ENCODE measurements around the gene HAX1. TPM values are rescaled to one million over a fixed set of nuclear protein-coding genes. Genes with fewer than 3 reads are reported as not detected.

The HAX1 gene
- total and polyA plus RNA-seq, 10 of the 15 experiments (the other 5 are each of a cell fraction or from before 2014, with no cell fraction given) = 95.3 to 288 (median 147) TPM

DNA sequence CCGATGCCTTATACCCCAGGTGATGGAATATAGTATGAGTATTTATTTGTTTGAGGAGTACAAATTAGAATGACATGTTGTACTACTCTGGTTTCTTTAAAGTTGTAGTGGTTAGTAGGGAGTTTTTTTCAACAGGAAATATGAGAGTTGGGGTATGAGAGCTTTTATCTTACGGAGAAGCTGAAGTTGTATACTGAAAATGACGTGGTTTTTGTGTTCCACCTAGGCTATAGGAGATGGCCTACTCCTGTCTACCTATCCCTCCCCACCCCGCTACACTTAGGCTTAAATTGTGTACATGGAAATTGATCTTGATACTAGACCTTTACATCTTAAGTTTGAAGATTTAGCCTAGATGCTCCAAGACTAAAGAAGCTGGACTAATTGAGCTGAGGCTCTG is 6.8 kb upstream of the HAX1 start:
- ChIA-PET RAD21 (ENCODE audit: unreplicated experiment) (no interaction called here), SMC1A (ENCODE audit: uncharacterized antibody, unreplicated experiment) (interaction anchor here (0.7 kb wide), 1 partner anchor 27 kb away, joined by 3 read pairs; no protein-coding TSS in a partner anchor), CTCF (interaction anchor here (1.3 to 1.5 kb wide), 3 partner anchors 66 to 69 kb away, joined by 3 to 5 read pairs (median 4); no protein-coding TSS in a partner anchor), POLR2A (interaction anchor here (0.6 kb wide), 2 partner anchors 11 to 50 kb away, joined by 3 to 4 read pairs; no protein-coding TSS in a partner anchor)
- ATAC-seq (no peak; the same call in 1 of the 3 replicates), DNase-seq (ENCODE audit: low read depth, low spot score) (no peak), FAIRE-seq (no peak)
- H3K4me2 ChIP-seq (ENCODE audit: control insufficient read depth, insufficient read depth) = no peak overlapping the region
- no peaks in the 10 kb centered on the region for H3K27me3 ChIP-seq (replicated peaks in 1 of 2; ENCODE audit: control insufficient read depth in 2 of 2, insufficient read depth in 2 of 2, low read length in 1 of 2)
- no peaks in the 10 kb centered on the region for H3K9me3 ChIP-seq (replicated peaks; ENCODE audit: control insufficient read depth, insufficient read depth, low read length)
- in situ Hi-C loops (cut with MboI) = no loop called here
- no peak overlapping the region for H3K4me3 ChIP-seq
- intact Hi-C loops (cut with micrococcal nuclease; ENCODE audit: unreplicated experiment) = no loop called here
- H3K79me2 ChIP-seq (ENCODE audit: control insufficient read depth, insufficient read depth, low read length) = no peaks in the 10 kb centered on the region
- no TSS peak for BruUV-seq (replicated peaks)
- H3K27ac ChIP-seq (ENCODE audit: control insufficient read depth, insufficient read depth) = no peak overlapping the region
- WGBS (ENCODE audit: insufficient coverage, insufficient replicate concordance, low lambda C conversion rate, missing lambda C conversion rate) = 83% methylated on average over 4 of the region's 4 CpGs
- TF ChIP-seq POLR2AphosphoS5 (IDR thresholded peaks at IDR 0.05; ENCODE audit: low read length) = no peak
- no peak for TF ChIP-seq PAX8 (IDR thresholded peaks at IDR 0.05)
- no peak for TF ChIP-seq ZNF384 (IDR thresholded peaks at IDR 0.05; ENCODE audit: borderline replicate concordance, low read depth, low read length)
- no peak for TF ChIP-seq ASH2L (IDR thresholded peaks at IDR 0.05; ENCODE audit: borderline replicate concordance, low read depth)
- TF ChIP-seq GABPA (IDR thresholded peaks at IDR 0.05; ENCODE audit: low read depth) = no peak
- TF ChIP-seq NBN (IDR thresholded peaks at IDR 0.05) = no peak
- no peak for TF ChIP-seq SMC3 (IDR thresholded peaks at IDR 0.05; ENCODE audit: borderline replicate concordance, low read length)
- TF ChIP-seq IRF4 (IDR thresholded peaks at IDR 0.05; ENCODE audit: low read depth, low read length) = no peak
- TF ChIP-seq, protein P1, sequence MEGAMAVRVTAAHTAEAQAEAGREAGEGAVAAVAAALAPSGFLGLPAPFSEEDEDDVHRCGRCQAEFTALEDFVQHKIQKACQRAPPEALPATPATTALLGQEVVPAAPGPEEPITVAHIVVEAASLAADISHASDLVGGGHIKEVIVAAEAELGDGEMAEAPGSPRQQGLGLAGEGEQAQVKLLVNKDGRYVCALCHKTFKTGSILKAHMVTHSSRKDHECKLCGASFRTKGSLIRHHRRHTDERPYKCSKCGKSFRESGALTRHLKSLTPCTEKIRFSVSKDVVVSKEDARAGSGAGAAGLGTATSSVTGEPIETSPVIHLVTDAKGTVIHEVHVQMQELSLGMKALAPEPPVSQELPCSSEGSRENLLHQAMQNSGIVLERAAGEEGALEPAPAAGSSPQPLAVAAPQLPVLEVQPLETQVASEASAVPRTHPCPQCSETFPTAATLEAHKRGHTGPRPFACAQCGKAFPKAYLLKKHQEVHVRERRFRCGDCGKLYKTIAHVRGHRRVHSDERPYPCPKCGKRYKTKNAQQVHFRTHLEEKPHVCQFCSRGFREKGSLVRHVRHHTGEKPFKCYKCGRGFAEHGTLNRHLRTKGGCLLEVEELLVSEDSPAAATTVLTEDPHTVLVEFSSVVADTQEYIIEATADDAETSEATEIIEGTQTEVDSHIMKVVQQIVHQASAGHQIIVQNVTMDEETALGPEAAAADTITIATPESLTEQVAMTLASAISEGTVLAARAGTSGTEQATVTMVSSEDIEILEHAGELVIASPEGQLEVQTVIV (IDR thresholded peaks at IDR 0.05; ENCODE audit: borderline replicate concordance, partially characterized antibody) = no peak
- no peak for TF ChIP-seq RAD51 (IDR thresholded peaks at IDR 0.05)
- TF ChIP-seq ESRRA (IDR thresholded peaks at IDR 0.05; ENCODE audit: low read length) = no peak
- TF ChIP-seq ZSCAN29 (IDR thresholded peaks at IDR 0.05) = no peak
- no peak for TF ChIP-seq CBX3 (IDR thresholded peaks at IDR 0.05; ENCODE audit: borderline replicate concordance, low read depth)
- no peak for TF ChIP-seq NFXL1 (IDR thresholded peaks at IDR 0.05; ENCODE audit: borderline replicate concordance)
- TF ChIP-seq YBX1 (IDR thresholded peaks at IDR 0.05) = no peak
- TF ChIP-seq YY1 (IDR thresholded peaks at IDR 0.05; ENCODE audit: low read depth, low read length) = no peak
- TF ChIP-seq, protein P2, sequence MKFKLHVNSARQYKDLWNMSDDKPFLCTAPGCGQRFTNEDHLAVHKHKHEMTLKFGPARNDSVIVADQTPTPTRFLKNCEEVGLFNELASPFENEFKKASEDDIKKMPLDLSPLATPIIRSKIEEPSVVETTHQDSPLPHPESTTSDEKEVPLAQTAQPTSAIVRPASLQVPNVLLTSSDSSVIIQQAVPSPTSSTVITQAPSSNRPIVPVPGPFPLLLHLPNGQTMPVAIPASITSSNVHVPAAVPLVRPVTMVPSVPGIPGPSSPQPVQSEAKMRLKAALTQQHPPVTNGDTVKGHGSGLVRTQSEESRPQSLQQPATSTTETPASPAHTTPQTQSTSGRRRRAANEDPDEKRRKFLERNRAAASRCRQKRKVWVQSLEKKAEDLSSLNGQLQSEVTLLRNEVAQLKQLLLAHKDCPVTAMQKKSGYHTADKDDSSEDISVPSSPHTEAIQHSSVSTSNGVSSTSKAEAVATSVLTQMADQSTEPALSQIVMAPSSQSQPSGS (IDR thresholded peaks at IDR 0.05; ENCODE audit: low read length) = no peak
- no peak for TF ChIP-seq SMAD5 (IDR thresholded peaks at IDR 0.05; ENCODE audit: low read depth)
- H3K9ac ChIP-seq (ENCODE audit: control insufficient read depth, insufficient read depth, low read length) = no peak overlapping the region
- no peak overlapping the region for H2AFZ ChIP-seq (ENCODE audit: control insufficient read depth, low read depth, low read length)
- no peaks in the 10 kb centered on the region for H4K20me1 ChIP-seq (ENCODE audit: control insufficient read depth, insufficient read depth)
- peaks cover 30 to 57% of the 10 kb centered on the region in 2 experiments for H3K36me3 ChIP-seq (ENCODE audit: control insufficient read depth in 2 of 2, insufficient read depth in 2 of 2, low read length in 1 of 2)
- H3K4me1 ChIP-seq (ENCODE audit: control insufficient read depth, insufficient read depth, low read length) = no peaks in the 10 kb centered on the region
